SU-DHL-6 (cell line): Measurements from ENCODE around the gene KRTAP19-8.

Experiments
- H2AFZ ChIP-seq: fragments of 200-600 bp; sonication (generic); 2 replicates; pipeline ENCODE4 v1.6.1; 2014; ENCODE audit warnings: low read depth, mild to moderate bottlenecking, moderate library complexity, mixed read lengths, antibody characterized with exemption, low read length; ENCODE audit not compliant: severe bottlenecking
- H3F3A ChIP-seq: fragments of 200-600 bp; shearing (Covaris generic); 2 replicates; pipeline ENCODE4 v1.6.0; 2016; ENCODE audit warnings: antibody characterized with exemption, mild to moderate bottlenecking; ENCODE audit not compliant: insufficient read depth
- H3K27ac ChIP-seq: fragments of 200-600 bp; sonication (generic); 2 replicates; pipeline ENCODE4 v1.5.1; 2016; ENCODE audit warnings: low read depth, mild to moderate bottlenecking, low read length, moderate library complexity, mixed read lengths
- H3K27me3 ChIP-seq: fragments of 200-600 bp; sonication (generic), shearing (Covaris generic); 2 replicates; pipeline ENCODE4 v1.6.0; 2014; ENCODE audit warnings: mild to moderate bottlenecking, low read length
- H3K36me3 ChIP-seq: fragments of 200-600 bp; sonication (generic); 2 replicates; pipeline ENCODE4 v1.6.1; 2014; ENCODE audit warnings: mild to moderate bottlenecking, low read length, mixed read lengths
- H3K4me2 ChIP-seq: fragments of 300-600, 200-600 bp; shearing (Covaris generic), sonication (generic); 2 replicates; pipeline ENCODE4 v1.6.0; 2014; ENCODE audit warnings: low read length, low read depth, mild to moderate bottlenecking; ENCODE audit not compliant: poor library complexity, severe bottlenecking
- H3K4me3 ChIP-seq: fragments of 200-600 bp; sonication (generic); 2 replicates; pipeline ENCODE4 v1.5.1; 2014; ENCODE audit warnings: antibody characterized with exemption, low read length, mild to moderate bottlenecking, mixed read lengths; ENCODE audit not compliant: insufficient read depth, poor library complexity, severe bottlenecking
- H3K79me2 ChIP-seq: fragments of 200-600 bp; sonication (generic); 2 replicates; pipeline ENCODE4 v1.6.1; 2014; ENCODE audit warnings: mild to moderate bottlenecking, low read length, moderate library complexity; ENCODE audit not compliant: insufficient read depth
- H3K9ac ChIP-seq: fragments of 200-600 bp; sonication (generic); 2 replicates; pipeline ENCODE4 v1.7.0; 2014; ENCODE audit warnings: mild to moderate bottlenecking, low read length
- H3K9me2 ChIP-seq: fragments of 200-600 bp; sonication (generic); replicated peaks from 2 replicates; pipeline ENCODE4 v1.6.1; 2014; ENCODE audit warnings: low read length; ENCODE audit not compliant: insufficient read depth
- H3K9me3 ChIP-seq: fragments of 200-600 bp; sonication (generic); 2 replicates; pipeline ENCODE4 v1.6.1; 2014; ENCODE audit warnings: low read length, mixed read lengths; ENCODE audit not compliant: insufficient read depth
- H4K20me1 ChIP-seq: fragments of 200-600 bp; sonication (generic); 2 replicates; pipeline ENCODE4 v1.6.1; 2014; ENCODE audit warnings: low read depth, mild to moderate bottlenecking, antibody characterized with exemption, low read length, moderate library complexity, mixed read lengths
- CTCF ChIP-seq: fragments of 200-600 bp; sonication (generic); IDR thresholded peaks from one replicate; pipeline ENCODE4 v1.5.1; 2017; ENCODE audit warnings: antibody characterized with exemption, mild to moderate bottlenecking, low read length, moderate library complexity; ENCODE audit not compliant: insufficient read depth, poor library complexity, severe bottlenecking
- EZH2phosphoT487 ChIP-seq: fragments of 200-600 bp; sonication (generic), shearing (Covaris generic); conservative IDR thresholded peaks from 2 replicates; pipeline ENCODE4 v1.6.1; 2018; ENCODE audit warnings: mild to moderate bottlenecking, antibody characterized with exemption, low read length, moderate library complexity, mixed read lengths

Gene KRTAP19-8

GRCh38 chr21:30994932-30995331 is 43.3 kb downstream of the KRTAP19-8 start:
- Histone ChIP-seq H3K9ac (no peak overlapping the region), H3K27ac (no peak overlapping the region), H3K9me3 (no peaks in the 10 kb centered on the region), H3K9me2 (no peaks in the 10 kb centered on the region), H3K4me2 (no peak overlapping the region), H2AFZ (no peak overlapping the region), H3K79me2 (no peaks in the 10 kb centered on the region), H3K4me3 (no peak overlapping the region), H3K27me3 (no peaks in the 10 kb centered on the region), H3K36me3 (no peaks in the 10 kb centered on the region), H4K20me1 (no peaks in the 10 kb centered on the region), H3F3A (no peaks in the 10 kb centered on the region)
- TF ChIP-seq EZH2phosphoT487: no peak

- TF ChIP-seq EZH2phosphoT487: no peak
- TF ChIP-seq CTCF: no peak
These were observed 47.6 kb downstream of the KRTAP19-8 start for GRCh38 chr21:30990514-30991262.

GRCh38 chr21:30988706-30989105 is 49.6 kb downstream of the KRTAP19-8 start:
- H3K27me3 ChIP-seq: no peaks in the 10 kb centered on the region
- H3K4me2 ChIP-seq: no peak overlapping the region
- no peaks in the 10 kb centered on the region for H3K9me2 ChIP-seq
- H2AFZ ChIP-seq: no peak overlapping the region
- TF ChIP-seq EZH2phosphoT487 (no peak), CTCF (no peak)
- no peaks in the 10 kb centered on the region for H3K36me3 ChIP-seq
- no peaks in the 10 kb centered on the region for H3K9me3 ChIP-seq
- no peaks in the 10 kb centered on the region for H4K20me1 ChIP-seq
- no peaks in the 10 kb centered on the region for H3F3A ChIP-seq
- no peak overlapping the region for H3K27ac ChIP-seq
- H3K79me2 ChIP-seq: no peaks in the 10 kb centered on the region
- H3K9ac ChIP-seq: no peak overlapping the region
- H3K4me3 ChIP-seq: no peak overlapping the region

More at GRCh38 chr21:30990514-30991262, 47.6 kb downstream of the KRTAP19-8 start:
- H3K9me2 ChIP-seq: no peaks in the 10 kb centered on the region
- H3K9ac ChIP-seq: no peak overlapping the region
- no peaks in the 10 kb centered on the region for H3F3A ChIP-seq
- no peaks in the 10 kb centered on the region for H3K9me3 ChIP-seq
- H3K79me2 ChIP-seq: no peaks in the 10 kb centered on the region
- H3K27ac ChIP-seq: no peak overlapping the region
- no peak overlapping the region for H3K4me3 ChIP-seq
- no peak overlapping the region for H2AFZ ChIP-seq
- no peaks in the 10 kb centered on the region for H4K20me1 ChIP-seq
- no peaks in the 10 kb centered on the region for H3K36me3 ChIP-seq
- H3K27me3 ChIP-seq: no peaks in the 10 kb centered on the region
- H3K4me2 ChIP-seq: no peak overlapping the region
